Esophagus muscularis mucosa (tissue), 4 donors: ENCODE results near the gene NRK.

Experiments used
- CTCF ChIP-seq, 3 experiments: fragments of 200-600 bp in 2 of 3; fragments of 450-650 bp in 1 of 3; sonication (generic) in 2 of 3; IDR thresholded peaks; one replicate each; pipeline ENCODE4 v1.5.1; 2017 to 2019; ENCODE audit warnings: antibody characterized with exemption in 3 of 3, mild to moderate bottlenecking in 2 of 3, moderate library complexity in 1 of 3
- EP300 ChIP-seq: sonication (generic); formaldehyde crosslinking; IDR thresholded peaks from one replicate; pipeline ENCODE4 v1.6.1; 2017; ENCODE audit warnings: antibody characterized with exemption
- POLR2A ChIP-seq: fragments of 450-650 bp; IDR thresholded peaks from one replicate; pipeline ENCODE4 v1.6.1; 2017; ENCODE audit warnings: antibody characterized with exemption, moderate library complexity, mild to moderate bottlenecking, low read depth
- POLR2AphosphoS5 ChIP-seq, 2 donors: sonication (generic); formaldehyde crosslinking; IDR thresholded peaks; one replicate each; pipeline ENCODE4 v1.6.1; 2017; ENCODE audit warnings: antibody characterized with exemption in 2 of 2

- TF ChIP-seq CTCF (IDR thresholded peaks at IDR 0.05) (no peak), EP300 (no peak), POLR2A (no peak), POLR2AphosphoS5 (IDR thresholded peaks at IDR 0.05) (no peak)
Observed at GRCh38 chrX:105781804-105782203, 40.5 kb upstream of the NRK start.
